Testis (tissue), 2 donors: ENCODE measurements around the gene GDNF.

ENCODE experiments used
- POLR2A ChIP-seq: fragments of 450-650 bp; IDR thresholded peaks from one replicate; pipeline ENCODE4 v1.6.1; 2017; ENCODE audit warnings: antibody characterized with exemption, mild to moderate bottlenecking, moderate library complexity
- TF ChIP-seq, protein P1 (sequence below), 3 experiments: fragments of 450-650 bp in 2 of 3; fragments of 200-600 bp in 1 of 3; sonication (generic) in 1 of 3; IDR thresholded peaks; one replicate each; pipeline ENCODE4 v1.5.1; 2016 to 2019; ENCODE audit warnings: antibody characterized with exemption in 3 of 3, mild to moderate bottlenecking in 2 of 3, moderate library complexity in 1 of 3

GRCh38 chr5:37838933-37839341 is 904 bp downstream of the GDNF start:
- TF ChIP-seq, protein P1, sequence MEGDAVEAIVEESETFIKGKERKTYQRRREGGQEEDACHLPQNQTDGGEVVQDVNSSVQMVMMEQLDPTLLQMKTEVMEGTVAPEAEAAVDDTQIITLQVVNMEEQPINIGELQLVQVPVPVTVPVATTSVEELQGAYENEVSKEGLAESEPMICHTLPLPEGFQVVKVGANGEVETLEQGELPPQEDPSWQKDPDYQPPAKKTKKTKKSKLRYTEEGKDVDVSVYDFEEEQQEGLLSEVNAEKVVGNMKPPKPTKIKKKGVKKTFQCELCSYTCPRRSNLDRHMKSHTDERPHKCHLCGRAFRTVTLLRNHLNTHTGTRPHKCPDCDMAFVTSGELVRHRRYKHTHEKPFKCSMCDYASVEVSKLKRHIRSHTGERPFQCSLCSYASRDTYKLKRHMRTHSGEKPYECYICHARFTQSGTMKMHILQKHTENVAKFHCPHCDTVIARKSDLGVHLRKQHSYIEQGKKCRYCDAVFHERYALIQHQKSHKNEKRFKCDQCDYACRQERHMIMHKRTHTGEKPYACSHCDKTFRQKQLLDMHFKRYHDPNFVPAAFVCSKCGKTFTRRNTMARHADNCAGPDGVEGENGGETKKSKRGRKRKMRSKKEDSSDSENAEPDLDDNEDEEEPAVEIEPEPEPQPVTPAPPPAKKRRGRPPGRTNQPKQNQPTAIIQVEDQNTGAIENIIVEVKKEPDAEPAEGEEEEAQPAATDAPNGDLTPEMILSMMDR (IDR thresholded peaks at IDR 0.05), result no peak
- no peak for TF ChIP-seq POLR2A
